GM19324 (cell line): ENCODE measurements around the gene GGTLC1.

ENCODE experiments used
- ATAC-seq: cut with Tn5 transposase; IDR thresholded peaks from one replicate; pipeline ENCODE4 v1.9.1; 2021; ENCODE audit warnings: mild to moderate bottlenecking, moderate library complexity; ENCODE audit not compliant: unreplicated experiment, low FRiP score

Gene GGTLC1

GRCh38 chr20:23988561-23988960, at the start of gene GGTLC1:
GGTLC1 (minus strand) TSS chr20:23988779; CDS start chr20:23986611, 2,168 bp downstream.
- ATAC-seq: no peak

GRCh38 chr20:24034820-24035219, 46.2 kb upstream of the GGTLC1 start:
- no peak for ATAC-seq

- ATAC-seq: no peak
These were observed 45.0 kb upstream of the GGTLC1 start for GRCh38 chr20:24033565-24033964.

- ATAC-seq: no peak
These were observed 44.6 kb upstream of the GGTLC1 start for GRCh38 chr20:24033151-24033550.

- no peak for ATAC-seq
These were observed 43.9 kb upstream of the GGTLC1 start for GRCh38 chr20:24032400-24032898.

GRCh38 chr20:24027229-24027628, 38.6 kb upstream of the GGTLC1 start:
- peak; percentile 65 for ATAC-seq

GRCh38 chr20:24022621-24023180, 34.1 kb upstream of the GGTLC1 start:
- ATAC-seq: no peak

- no peak for ATAC-seq
These were observed 30.2 kb upstream of the GGTLC1 start for GRCh38 chr20:24018796-24019195.

GRCh38 chr20:24017458-24017755, 28.8 kb upstream of the GGTLC1 start:
- no peak for ATAC-seq

- no peak for ATAC-seq
These were observed 28.3 kb upstream of the GGTLC1 start for GRCh38 chr20:24016607-24017457.

- ATAC-seq: no peak
These were observed 25.4 kb upstream of the GGTLC1 start for GRCh38 chr20:24013953-24014352.

GRCh38 chr20:24011282-24011681, 22.7 kb upstream of the GGTLC1 start:
- ATAC-seq: no peak

- ATAC-seq: no peak
These were observed 19.2 kb upstream of the GGTLC1 start for GRCh38 chr20:24007758-24008157.

GRCh38 chr20:24007073-24007595, 18.6 kb upstream of the GGTLC1 start:
- no peak for ATAC-seq

- no peak for ATAC-seq
These were observed 18.0 kb upstream of the GGTLC1 start for GRCh38 chr20:24006626-24007025.

- ATAC-seq: no peak
These were observed 15.9 kb upstream of the GGTLC1 start for GRCh38 chr20:24004471-24004870.

- no peak for ATAC-seq
These were observed 14.3 kb upstream of the GGTLC1 start for GRCh38 chr20:24002896-24003295.

GRCh38 chr20:24001712-24002405, 13.3 kb upstream of the GGTLC1 start:
- ATAC-seq: no peak

GRCh38 chr20:23998844-23999243, 10.3 kb upstream of the GGTLC1 start:
- ATAC-seq: no peak

- ATAC-seq: no peak
These were observed 9.8 kb upstream of the GGTLC1 start for GRCh38 chr20:23998392-23998791.
